ENCODE data around the gene DTNBP1.

- TF ChIP-seq CTCF (IDR thresholded peaks at IDR 0.05) = no peak
- no peak for TF ChIP-seq POLR2A (IDR thresholded peaks at IDR 0.05)
These were observed 123.0 kb downstream of the DTNBP1 start for GRCh38 chr6:15539722-15540270.

Measured in breast epithelium (tissue), 3 donors.